H4 (cell line): ENCODE measurements around the gene GPR107. TPM values are rescaled to one million over a fixed set of nuclear protein-coding genes. Genes with fewer than 3 reads are reported as not detected.

Experiments used
- DNase-seq: peaks from one replicate; pipeline ENCODE4 v3.0.0-alpha.2; 2015; ENCODE audit warnings: low spot score
- total RNA-seq: library from RNA; depleted of rRNA; stranded (reverse); fragments of >200 nt; shearing (Covaris generic); gene quantifications from 2 replicates; pipeline ENCODE4 v1.2.3, GENCODE V29; 2014; rRNA removed

The GPR107 gene
- total RNA-seq, 1 experiment from 2014 or later: 21.3 TPM

DNA sequence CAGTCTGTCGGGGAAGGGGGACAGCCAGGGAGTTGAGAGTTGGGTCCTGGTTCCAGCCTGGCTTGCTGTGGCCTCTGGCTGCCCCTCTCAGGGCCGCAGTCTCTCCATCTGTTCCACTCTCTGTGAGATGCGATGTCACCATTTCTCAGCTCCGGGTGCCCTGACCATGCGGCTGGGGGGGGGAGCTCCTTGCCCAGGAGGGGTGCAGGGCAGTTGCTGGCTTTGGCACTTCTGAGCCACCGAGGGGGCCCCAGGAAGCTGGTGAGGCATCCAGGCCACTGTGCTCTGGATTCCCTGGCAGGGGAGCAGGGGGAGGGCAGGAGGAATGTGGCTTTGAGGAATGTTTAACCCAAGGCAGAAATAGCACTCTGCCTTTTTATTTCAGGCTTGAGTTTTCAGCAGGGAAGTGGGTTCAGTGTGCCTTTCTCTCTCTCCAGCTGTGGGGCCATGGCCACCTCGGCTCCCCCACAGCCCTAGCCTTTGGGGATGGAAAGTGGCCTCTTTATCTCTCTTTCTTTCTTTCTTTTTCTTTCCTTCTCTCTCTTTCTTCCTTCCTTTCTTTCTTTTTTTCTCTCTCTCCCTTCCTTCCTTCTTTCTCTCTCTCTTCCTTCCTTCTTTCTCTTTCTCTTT, 129.5 kb downstream of the GPR107 start:
- DNase-seq: peak; percentile 89

DNA sequence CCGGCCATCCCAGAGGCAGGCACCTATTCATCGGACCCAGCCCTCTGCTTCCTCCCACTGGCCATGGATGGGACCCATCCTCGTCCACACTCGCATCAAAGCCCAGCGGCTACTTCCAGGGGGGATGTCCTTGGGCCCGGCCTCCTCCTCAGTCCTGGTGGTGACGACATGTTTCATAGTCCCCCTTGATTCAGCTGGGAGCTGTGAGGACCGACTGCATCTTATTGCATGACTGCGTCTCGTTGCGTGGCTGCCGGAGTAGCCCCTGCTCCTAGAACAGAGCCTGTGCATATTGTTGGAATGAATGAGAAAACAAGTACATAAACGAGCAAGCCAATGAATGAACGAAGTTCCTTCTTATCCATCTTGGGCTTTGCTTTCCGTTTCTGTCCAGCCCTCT, 131.3 kb downstream of the GPR107 start:
- DNase-seq: no peak

DNA sequence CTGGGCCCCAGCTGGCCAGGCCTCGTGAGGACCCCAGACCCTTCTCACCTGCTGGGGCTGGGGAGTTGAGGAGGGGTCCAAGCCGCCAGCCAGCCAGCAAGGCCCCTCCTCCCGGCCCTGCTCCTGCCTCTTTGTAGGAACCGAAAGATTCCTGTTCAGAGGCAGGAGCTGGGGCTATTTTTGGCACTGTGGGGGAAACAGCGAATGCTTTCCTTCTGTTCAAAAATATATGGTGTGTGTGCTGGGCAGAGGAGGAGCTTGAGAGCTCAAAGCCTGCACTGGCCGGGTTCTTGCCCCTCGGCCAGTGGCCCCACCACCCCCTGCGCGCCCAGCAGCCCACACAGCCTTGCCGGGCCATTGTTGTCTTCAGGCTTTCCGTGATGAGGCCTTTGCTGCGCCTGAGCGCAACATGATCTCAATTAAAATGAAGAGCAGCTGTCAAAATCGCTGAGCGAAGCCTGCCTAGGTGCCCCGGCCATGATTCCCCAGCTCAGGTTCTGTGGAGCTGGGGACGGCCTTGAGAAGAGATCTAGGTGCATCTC, 131.9 kb downstream of the GPR107 start:
- DNase-seq: no peak

DNA sequence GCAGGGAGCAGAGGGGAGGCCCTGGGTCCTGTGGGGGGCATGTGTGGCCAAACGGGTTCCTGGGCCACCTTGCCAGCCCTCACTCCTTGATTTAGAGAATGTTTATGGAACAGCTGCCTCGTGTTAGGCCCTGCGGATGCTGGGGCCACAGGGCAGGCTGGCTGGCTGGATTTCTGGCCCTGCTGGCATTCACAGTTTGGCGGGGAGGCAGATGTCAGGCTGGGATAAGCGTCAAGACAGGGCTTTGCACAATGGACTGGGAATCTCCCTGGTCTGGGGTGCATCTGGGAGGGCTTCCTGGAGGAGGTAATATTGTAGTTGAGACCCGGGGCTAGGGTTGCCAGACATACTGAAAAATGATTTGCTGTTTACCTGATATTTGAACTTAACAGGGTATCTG, 132.3 kb downstream of the GPR107 start:
- no peak for DNase-seq

DNA sequence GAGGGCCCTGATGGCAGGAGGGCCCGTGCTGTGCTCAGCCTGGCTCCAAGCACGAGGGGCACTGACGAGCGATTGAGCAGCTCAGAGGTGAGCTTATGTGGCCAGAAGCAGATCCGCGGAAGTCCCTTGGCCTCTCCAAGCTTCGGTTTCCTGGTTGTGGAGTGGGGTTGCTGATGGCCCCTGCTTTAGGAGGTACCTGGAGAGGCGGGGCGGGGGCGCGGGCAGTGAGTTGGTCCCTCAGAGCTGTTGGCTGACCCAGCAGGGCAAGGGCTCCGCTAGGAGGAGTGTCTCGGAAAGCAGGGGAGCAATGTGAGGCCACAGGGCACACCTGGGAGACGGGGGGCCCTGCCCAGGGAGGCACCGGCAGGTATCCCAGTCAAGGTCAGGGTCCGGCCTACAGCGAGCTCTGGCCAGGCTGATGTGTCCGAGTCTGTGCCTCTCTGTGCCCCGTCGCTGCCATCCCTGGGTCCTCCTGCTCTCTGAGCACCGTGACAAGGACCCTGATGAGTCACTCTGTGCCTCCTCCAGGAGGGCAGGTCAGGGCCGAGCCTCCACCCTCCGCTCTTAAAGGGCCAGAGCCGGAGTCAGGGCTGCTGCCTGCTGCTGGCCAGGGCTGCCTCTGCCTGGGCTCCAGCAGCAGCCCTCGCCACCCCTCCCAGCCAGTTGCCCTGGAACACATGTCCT, 133.3 kb downstream of the GPR107 start:
- DNase-seq: peak; percentile 80

DNA sequence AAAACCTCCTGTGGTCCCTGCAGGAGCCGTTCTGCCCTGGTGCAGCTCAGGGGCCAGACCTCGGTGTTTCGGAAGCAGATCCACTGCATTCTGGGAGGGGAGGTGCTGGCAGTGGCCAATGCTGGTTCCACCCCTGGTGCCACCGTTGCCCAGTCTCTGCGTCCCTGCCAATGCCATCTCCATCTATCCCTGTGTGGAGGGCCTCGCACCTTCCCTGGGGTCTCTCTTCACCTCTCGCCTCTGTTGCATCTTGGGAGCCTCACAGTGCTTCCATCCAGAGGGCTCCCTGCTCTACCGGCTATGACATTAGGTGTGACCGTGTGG, 133.8 kb downstream of the GPR107 start:
- no peak for DNase-seq

DNA sequence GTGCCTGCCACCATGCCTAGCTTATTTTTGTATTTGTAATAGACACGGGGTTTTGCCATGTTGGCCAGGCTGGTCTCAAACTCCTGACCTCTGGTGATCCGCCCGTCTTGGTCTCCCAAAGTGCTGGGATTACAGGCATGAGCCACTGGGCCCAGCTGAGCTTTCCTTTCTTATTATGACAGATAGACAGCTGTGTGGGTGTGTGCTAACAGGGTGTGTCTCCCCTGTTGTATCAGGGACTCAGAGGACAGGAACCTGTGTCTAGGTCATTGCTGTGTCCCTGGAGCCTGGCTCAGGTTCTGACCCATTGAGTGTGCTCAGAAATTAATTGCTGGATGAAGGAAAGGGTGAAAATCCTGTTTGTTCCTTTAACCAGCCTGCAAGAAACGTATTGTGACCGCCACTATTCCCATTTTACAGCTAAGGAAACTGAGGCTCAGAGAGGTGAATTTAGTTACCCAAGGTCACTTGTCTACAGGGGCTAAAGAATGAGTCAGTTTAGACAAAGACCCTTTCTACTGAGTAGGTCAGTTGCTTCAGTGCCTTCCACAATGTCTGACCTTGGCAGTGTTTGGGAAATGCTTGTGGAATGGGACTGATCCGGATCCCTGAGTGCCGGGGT, 135.3 kb downstream of the GPR107 start:
- no peak for DNase-seq

Other genes starting within 250 kb of the GPR107 start
- gene TOR1A, start 229.8 kb upstream of the GPR107 start, total RNA-seq: 37.1 and 73.7 TPM in 2 replicates
- gene C9orf78, start 218.6 kb upstream of the GPR107 start, total RNA-seq: 52.7 and 58.8 TPM in 2 replicates
- gene USP20, start 218.4 kb upstream of the GPR107 start, total RNA-seq: 2.6 and 2.8 TPM in 2 replicates
- gene FNBP1, start 10.7 kb upstream of the GPR107 start, total RNA-seq: 19.2 and 24.7 TPM in 2 replicates
- gene NCS1, start 118.5 kb downstream of the GPR107 start, total RNA-seq: 39.3 and 40.3 TPM in 2 replicates
- gene HMCN2, start 211.9 kb downstream of the GPR107 start, total RNA-seq: 0.10 TPM in 1 of 2 replicates, not detected in the other